Epithelial cell of esophagus (primary cell): ENCODE measurements around the gene GYS2.

ENCODE experiments used
- DNase-seq: peaks from one replicate; pipeline ENCODE4 v3.0.0; 2010; ENCODE audit warnings: low read depth
- H3K4me3 ChIP-seq: 2 replicates; pipeline ENCODE4 v1.5.1; 2011; ENCODE audit warnings: mild to moderate bottlenecking, low read length, control low read depth
- TF ChIP-seq, protein P1 (sequence below): IDR thresholded peaks from 2 replicates; pipeline ENCODE4 v1.5.1; 2011; ENCODE audit warnings: low read depth, mild to moderate bottlenecking, low read length, control low read depth, inconsistent platforms; ENCODE audit not compliant: insufficient read depth; ENCODE audit errors: missing control alignments

The GYS2 gene

GRCh38 chr12:21644516-21644915 is 39.9 kb upstream of the GYS2 start:
- TF ChIP-seq, protein P1, sequence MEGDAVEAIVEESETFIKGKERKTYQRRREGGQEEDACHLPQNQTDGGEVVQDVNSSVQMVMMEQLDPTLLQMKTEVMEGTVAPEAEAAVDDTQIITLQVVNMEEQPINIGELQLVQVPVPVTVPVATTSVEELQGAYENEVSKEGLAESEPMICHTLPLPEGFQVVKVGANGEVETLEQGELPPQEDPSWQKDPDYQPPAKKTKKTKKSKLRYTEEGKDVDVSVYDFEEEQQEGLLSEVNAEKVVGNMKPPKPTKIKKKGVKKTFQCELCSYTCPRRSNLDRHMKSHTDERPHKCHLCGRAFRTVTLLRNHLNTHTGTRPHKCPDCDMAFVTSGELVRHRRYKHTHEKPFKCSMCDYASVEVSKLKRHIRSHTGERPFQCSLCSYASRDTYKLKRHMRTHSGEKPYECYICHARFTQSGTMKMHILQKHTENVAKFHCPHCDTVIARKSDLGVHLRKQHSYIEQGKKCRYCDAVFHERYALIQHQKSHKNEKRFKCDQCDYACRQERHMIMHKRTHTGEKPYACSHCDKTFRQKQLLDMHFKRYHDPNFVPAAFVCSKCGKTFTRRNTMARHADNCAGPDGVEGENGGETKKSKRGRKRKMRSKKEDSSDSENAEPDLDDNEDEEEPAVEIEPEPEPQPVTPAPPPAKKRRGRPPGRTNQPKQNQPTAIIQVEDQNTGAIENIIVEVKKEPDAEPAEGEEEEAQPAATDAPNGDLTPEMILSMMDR, result no peak
- no peak overlapping the region for H3K4me3 ChIP-seq
- DNase-seq, result peak; percentile 33

GRCh38 chr12:21643758-21644157 is 39.1 kb upstream of the GYS2 start:
- TF ChIP-seq, protein P1, result no peak
- DNase-seq, result no peak
- no peak overlapping the region for H3K4me3 ChIP-seq

DNA sequence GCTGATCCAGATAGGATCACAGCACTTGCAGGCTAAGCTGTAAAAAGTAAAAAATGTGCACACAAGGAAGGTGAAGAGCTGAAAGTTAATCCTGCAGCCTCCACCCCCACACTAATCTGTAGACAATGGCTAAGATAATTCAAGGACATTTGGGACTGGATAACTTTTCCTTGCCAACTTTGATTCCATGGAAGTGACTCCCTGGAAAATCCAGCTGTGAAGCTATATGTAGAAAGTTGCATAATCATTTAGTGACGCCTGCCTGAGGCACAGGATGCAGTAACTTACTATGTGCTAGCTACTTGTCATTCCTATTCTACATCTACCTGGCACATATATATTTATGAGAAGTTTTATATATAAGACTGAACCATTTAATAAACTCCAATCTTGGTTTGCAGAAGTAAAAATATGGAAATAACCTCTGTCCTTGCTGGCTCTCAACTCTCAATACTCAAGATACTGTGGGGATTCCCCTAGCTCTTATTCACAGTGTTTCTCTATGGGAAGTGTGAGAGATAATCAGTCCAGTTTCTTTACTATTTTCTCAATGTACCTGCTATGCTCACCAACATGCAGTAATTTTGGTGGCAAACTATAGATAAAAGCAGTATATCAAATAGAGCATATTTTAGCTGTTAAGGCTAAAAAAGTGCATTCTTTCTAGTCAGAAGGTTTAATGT is 38.2 kb upstream of the GYS2 start:
- DNase-seq, result peak; percentile 83
- TF ChIP-seq, protein P1, result no peak
- no peak overlapping the region for H3K4me3 ChIP-seq

GRCh38 chr12:21638054-21638891 is 33.6 kb upstream of the GYS2 start:
- TF ChIP-seq, protein P1, result no peak
- DNase-seq, result no peak
- no peak overlapping the region for H3K4me3 ChIP-seq

GRCh38 chr12:21634245-21634644 is 29.6 kb upstream of the GYS2 start:
- no peak overlapping the region for H3K4me3 ChIP-seq
- TF ChIP-seq, protein P1, result no peak
- no peak for DNase-seq

DNA sequence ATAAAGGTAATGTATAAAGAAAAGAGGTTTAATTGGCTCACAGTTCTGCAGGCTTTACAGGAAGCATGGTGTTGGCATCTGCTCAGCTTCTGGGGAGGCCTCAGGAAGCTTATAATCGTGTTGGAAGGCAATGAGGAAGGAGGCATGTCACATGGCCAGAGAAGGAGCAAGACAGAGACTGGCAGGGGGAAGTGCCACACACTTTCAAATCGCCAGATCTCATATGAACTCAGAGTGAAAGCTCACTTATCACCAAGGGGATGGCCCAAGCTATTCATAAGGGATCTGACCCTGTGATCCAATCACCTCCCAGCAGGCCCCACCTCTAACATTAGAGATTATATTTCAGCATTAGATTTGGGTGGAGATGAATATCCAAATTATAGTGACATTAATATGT is 26.7 kb upstream of the GYS2 start:
- DNase-seq, result no peak
- H3K4me3 ChIP-seq, result no peak overlapping the region
- TF ChIP-seq, protein P1, result no peak
